ENCODE results near the gene STX12. TPM values are rescaled to one million over a fixed set of nuclear protein-coding genes. Genes with fewer than 3 reads are reported as not detected.

Gene STX12
- total and polyA plus RNA-seq, 2 donors from 2014 or later: 27.9 to 49.0 TPM

- no peaks in the 10 kb centered on the region for H3K27me3 ChIP-seq (ENCODE audit: control insufficient read depth, insufficient read depth, low read length)
- TF ChIP-seq CTCF (IDR thresholded peaks at IDR 0.05; ENCODE audit: borderline replicate concordance, extremely low read depth, insufficient read depth): no peak
- peaks cover 0 to 11% (median 8%) of the 10 kb centered on the region in 3 donors for H3K4me1 ChIP-seq (ENCODE audit: control insufficient read depth in 2 of 3, insufficient read depth in 2 of 3, low read depth in 1 of 3, low read length in 3 of 3)
- no peak overlapping the region for H3K27ac ChIP-seq (ENCODE audit: low read depth in 2 of 2, low read length in 2 of 2)
- FAIRE-seq: no peak
- no peak overlapping the region for H3K9ac ChIP-seq (ENCODE audit: low read length in 3 of 3)
- no peak for DNase-seq
- no peak overlapping the region for H3K4me3 ChIP-seq (ENCODE audit: low read length in 3 of 3)
- intact Hi-C loops (cut with DNase I): no loop called here
- no peaks in the 10 kb centered on the region for H3K9me3 ChIP-seq (ENCODE audit: control insufficient read depth in 2 of 3, insufficient read depth in 1 of 3, low read length in 3 of 3)
- H3K36me3 ChIP-seq (ENCODE audit: control insufficient read depth in 2 of 3, insufficient read depth in 3 of 3, low read length in 3 of 3): peaks cover 0 to 16% (median 6%) of the 10 kb centered on the region in 3 donors
Measured at GRCh38 chr1:27833470-27833869, 60.5 kb downstream of the STX12 start.

- Histone ChIP-seq H3K9me3 (ENCODE audit: control insufficient read depth in 2 of 3, insufficient read depth in 1 of 3, low read length in 3 of 3) (no peaks in the 10 kb centered on the region), H3K27ac (ENCODE audit: low read depth in 2 of 2, low read length in 2 of 2) (no peak overlapping the region), H3K27me3 (ENCODE audit: control insufficient read depth, insufficient read depth, low read length) (no peaks in the 10 kb centered on the region), H3K36me3 (ENCODE audit: control insufficient read depth in 2 of 3, insufficient read depth in 3 of 3, low read length in 3 of 3) (peaks cover 0 to 24% (median 6%) of the 10 kb centered on the region in 3 donors), H3K4me1 (ENCODE audit: control insufficient read depth in 2 of 3, insufficient read depth in 2 of 3, low read depth in 1 of 3, low read length in 3 of 3) (peaks cover 0 to 11% (median 8%) of the 10 kb centered on the region in 3 donors), H3K4me3 (ENCODE audit: low read length in 3 of 3) (no peak overlapping the region), H3K9ac (ENCODE audit: low read length in 3 of 3) (no peak overlapping the region)
- intact Hi-C loops (cut with DNase I): no loop called here
- no peak for DNase-seq
- TF ChIP-seq CTCF (IDR thresholded peaks at IDR 0.05; ENCODE audit: borderline replicate concordance, extremely low read depth, insufficient read depth): no peak
- FAIRE-seq: no peak
Measured at GRCh38 chr1:27835046-27835445, 62.0 kb downstream of the STX12 start.

- Histone ChIP-seq H3K27ac (ENCODE audit: low read depth in 2 of 2, low read length in 2 of 2) (no peak overlapping the region), H3K9ac (ENCODE audit: low read length in 3 of 3) (no peak overlapping the region), H3K27me3 (ENCODE audit: control insufficient read depth, insufficient read depth, low read length) (no peaks in the 10 kb centered on the region), H3K4me1 (ENCODE audit: control insufficient read depth in 2 of 3, insufficient read depth in 2 of 3, low read depth in 1 of 3, low read length in 3 of 3) (peaks cover 0 to 11% (median 8%) of the 10 kb centered on the region in 3 donors), H3K36me3 (ENCODE audit: control insufficient read depth in 2 of 3, insufficient read depth in 3 of 3, low read length in 3 of 3) (peaks cover 0 to 26% (median 6%) of the 10 kb centered on the region in 3 donors), H3K4me3 (ENCODE audit: low read length in 3 of 3) (no peak overlapping the region), H3K9me3 (ENCODE audit: control insufficient read depth in 2 of 3, insufficient read depth in 1 of 3, low read length in 3 of 3) (no peaks in the 10 kb centered on the region)
- no peak for DNase-seq
- intact Hi-C loops (cut with DNase I): no loop called here
- no peak for FAIRE-seq
- no peak for TF ChIP-seq CTCF (IDR thresholded peaks at IDR 0.05; ENCODE audit: borderline replicate concordance, extremely low read depth, insufficient read depth)
Measured at GRCh38 chr1:27835501-27835900, 62.5 kb downstream of the STX12 start.

- no peaks in the 10 kb centered on the region for H3K4me1 ChIP-seq (ENCODE audit: control insufficient read depth in 2 of 3, insufficient read depth in 2 of 3, low read depth in 1 of 3, low read length in 3 of 3)
- H3K4me3 ChIP-seq (ENCODE audit: low read length in 3 of 3): no peak overlapping the region
- no peak overlapping the region for H3K9ac ChIP-seq (ENCODE audit: low read length in 3 of 3)
- H3K27ac ChIP-seq (ENCODE audit: low read depth in 2 of 2, low read length in 2 of 2): no peak overlapping the region
- FAIRE-seq: no peak
- no peaks in the 10 kb centered on the region for H3K9me3 ChIP-seq (ENCODE audit: control insufficient read depth in 2 of 3, insufficient read depth in 1 of 3, low read length in 3 of 3)
- intact Hi-C loops (cut with DNase I): loop anchor here (10.0 kb wide), 1 partner anchor 125 kb away; no protein-coding TSS in a partner anchor
- H3K36me3 ChIP-seq (ENCODE audit: control insufficient read depth in 2 of 3, insufficient read depth in 3 of 3, low read length in 3 of 3): peaks cover 4 to 33% (median 30%) of the 10 kb centered on the region in 3 donors
- TF ChIP-seq CTCF (IDR thresholded peaks at IDR 0.05; ENCODE audit: borderline replicate concordance, extremely low read depth, insufficient read depth): no peak
- no peaks in the 10 kb centered on the region for H3K27me3 ChIP-seq (ENCODE audit: control insufficient read depth, insufficient read depth, low read length)
- DNase-seq: no peak
Measured at GRCh38 chr1:27849951-27850350, 76.9 kb downstream of the STX12 start.
